ENCODE results near the gene KCNJ1. TPM values are rescaled to one million over a fixed set of nuclear protein-coding genes. Genes with fewer than 3 reads are reported as not detected.

The KCNJ1 gene
- total RNA-seq, 4 donors from 2014 or later, result 0.10 to 0.88 (median 0.42) TPM; not detected in 1

GRCh38 chr11:128840783-128841182, 26.3 kb downstream of the KCNJ1 start:
- TF ChIP-seq CTCF (IDR thresholded peaks at IDR 0.05) (no peak), POLR2A (IDR thresholded peaks at IDR 0.05) (no peak)
- DNase-seq (ENCODE audit: low spot score in 2 of 2), result no peak
- 61 to 65% methylated on average over 2 of the region's 2 CpGs for WGBS, 2 donors
- intact Hi-C loops (cut with DNase I; ENCODE audit: low total_unique reads), result no loop called here
- no peak overlapping the region for H3K4me3 ChIP-seq (ENCODE audit: low read depth, poor library complexity, severe bottlenecking)

- no peak overlapping the region for H3K4me3 ChIP-seq (ENCODE audit: low read depth, poor library complexity, severe bottlenecking)
- DNase-seq (ENCODE audit: low spot score in 2 of 2), result no peak
- TF ChIP-seq CTCF (IDR thresholded peaks at IDR 0.05) (no peak), POLR2A (IDR thresholded peaks at IDR 0.05) (no peak)
- WGBS, 2 donors, result 75 to 79% methylated on average over 5 of the region's 5 CpGs
- intact Hi-C loops (cut with DNase I; ENCODE audit: low total_unique reads), result no loop called here
These were observed 27.0 kb downstream of the KCNJ1 start for GRCh38 chr11:128840137-128840536.

GRCh38 chr11:128839081-128839480, 28.0 kb downstream of the KCNJ1 start:
- 70 to 80% methylated on average over 5 of the region's 5 CpGs for WGBS, 2 donors
- no peak for DNase-seq (ENCODE audit: low spot score in 2 of 2)
- TF ChIP-seq POLR2A (IDR thresholded peaks at IDR 0.05) (no peak), CTCF (IDR thresholded peaks at IDR 0.05) (no peak)
- intact Hi-C loops (cut with DNase I; ENCODE audit: low total_unique reads), result no loop called here
- H3K4me3 ChIP-seq (ENCODE audit: low read depth, poor library complexity, severe bottlenecking), result no peak overlapping the region

GRCh38 chr11:128837627-128838026, 29.5 kb downstream of the KCNJ1 start:
- TF ChIP-seq CTCF (IDR thresholded peaks at IDR 0.05), result no peak
- no peak for TF ChIP-seq POLR2A (IDR thresholded peaks at IDR 0.05)
- no peak overlapping the region for H3K4me3 ChIP-seq (ENCODE audit: low read depth, poor library complexity, severe bottlenecking)
- no peak for DNase-seq (ENCODE audit: low spot score in 2 of 2)
- WGBS, 2 donors, result 57 to 62% methylated on average over 4 of the region's 4 CpGs
- intact Hi-C loops (cut with DNase I; ENCODE audit: low total_unique reads), result no loop called here

GRCh38 chr11:128835741-128836430, 31.2 kb downstream of the KCNJ1 start:
- intact Hi-C loops (cut with DNase I; ENCODE audit: low total_unique reads), result no loop called here
- 33 to 36% methylated on average over 16 of the region's 16 CpGs for WGBS, 2 donors
- TF ChIP-seq CTCF (IDR thresholded peaks at IDR 0.05), result no peak
- TF ChIP-seq POLR2A (IDR thresholded peaks at IDR 0.05), result no peak
- H3K4me3 ChIP-seq (ENCODE audit: low read depth, poor library complexity, severe bottlenecking), result no peak overlapping the region
- DNase-seq (ENCODE audit: low spot score in 2 of 2), result no peak

- no peak for DNase-seq (ENCODE audit: low spot score in 2 of 2)
- H3K4me3 ChIP-seq (ENCODE audit: low read depth, poor library complexity, severe bottlenecking), result no peak overlapping the region
- intact Hi-C loops (cut with DNase I; ENCODE audit: low total_unique reads), result loop anchor here (5.0 kb wide), 1 partner anchor 662 kb away; no protein-coding TSS in a partner anchor
- TF ChIP-seq POLR2A (IDR thresholded peaks at IDR 0.05), result no peak
- no peak for TF ChIP-seq CTCF (IDR thresholded peaks at IDR 0.05)
- 78 to 82% methylated on average over 2 of the region's 2 CpGs for WGBS, 2 donors
These were observed 32.9 kb downstream of the KCNJ1 start for GRCh38 chr11:128834157-128834556.

Measured in lower leg skin (tissue), 4 donors.